ENCODE results near the gene SETDB1. TPM values are rescaled to one million over a fixed set of nuclear protein-coding genes. Genes with fewer than 3 reads are reported as not detected.
A peak's percentile ranks its signal among the peaks of the same experiment; 100 is the strongest.

SETDB1 gene
- polyA plus RNA-seq, 4 donors: 68.1 to 77.5 (median 70.1) TPM

DNA sequence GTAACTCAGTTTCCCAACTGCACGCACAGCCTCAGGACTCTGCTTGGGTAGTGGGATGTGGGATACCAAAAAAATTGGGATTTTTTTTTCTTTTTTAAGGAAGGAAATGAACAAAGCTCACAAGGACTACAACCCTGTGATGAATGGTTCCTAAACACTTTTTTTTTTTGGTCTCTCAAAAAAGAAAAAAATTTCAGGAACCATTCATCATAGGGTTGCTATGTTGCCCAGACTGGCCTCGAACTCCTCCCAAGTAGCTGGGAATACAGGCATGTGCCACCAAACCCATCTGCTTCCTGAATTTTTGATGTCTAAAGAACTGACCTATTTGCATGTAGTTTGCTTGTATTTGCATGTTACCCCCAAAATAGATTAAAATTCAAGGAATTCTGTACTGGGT, 73.8 kb downstream of the SETDB1 start:
- no peak for DNase-seq (ENCODE audit: low read depth in 4 of 4, low spot score in 3 of 4)

DNA sequence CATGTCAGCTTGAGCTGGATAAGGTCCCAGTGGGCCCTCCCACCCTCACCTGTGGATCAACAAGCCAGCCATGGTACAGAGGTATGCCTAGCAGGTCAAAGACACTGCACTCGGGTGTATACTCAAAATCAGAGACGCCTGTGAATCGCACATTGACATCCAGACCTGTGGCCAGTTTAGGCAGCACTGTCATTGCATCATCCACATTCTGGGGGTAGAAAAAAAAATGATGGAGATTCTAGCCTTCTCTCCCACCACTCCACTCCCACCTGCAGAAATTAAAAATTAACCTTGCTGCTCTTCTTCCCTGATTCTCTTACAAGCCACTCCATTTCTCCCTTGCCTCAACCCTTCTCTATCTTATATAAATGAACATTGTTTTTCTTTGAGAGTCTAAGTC, 74.2 kb downstream of the SETDB1 start:
- no peak for DNase-seq (ENCODE audit: low read depth in 4 of 4, low spot score in 3 of 4)

DNA sequence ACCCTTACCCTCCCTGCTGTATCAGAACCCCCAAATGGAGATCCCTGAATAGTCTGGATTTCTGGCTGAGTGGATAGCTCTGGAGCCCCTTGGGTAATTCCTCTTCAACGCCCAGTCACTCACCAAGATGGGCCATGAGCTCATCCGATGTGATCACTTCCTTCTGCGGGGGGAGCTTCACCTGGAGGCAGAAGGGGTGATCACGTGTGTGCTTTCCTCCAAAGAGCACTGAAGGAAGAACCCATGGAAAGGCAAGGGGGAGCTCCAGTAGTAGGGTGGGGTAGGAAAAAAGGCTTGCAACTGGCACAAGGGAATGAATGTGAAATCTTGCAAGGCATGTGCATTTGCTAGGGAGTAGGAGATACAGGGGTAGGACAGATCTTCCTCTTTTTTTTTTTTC, 75.4 kb downstream of the SETDB1 start:
- no peak for DNase-seq (ENCODE audit: low read depth in 4 of 4, low spot score in 3 of 4)

DNA sequence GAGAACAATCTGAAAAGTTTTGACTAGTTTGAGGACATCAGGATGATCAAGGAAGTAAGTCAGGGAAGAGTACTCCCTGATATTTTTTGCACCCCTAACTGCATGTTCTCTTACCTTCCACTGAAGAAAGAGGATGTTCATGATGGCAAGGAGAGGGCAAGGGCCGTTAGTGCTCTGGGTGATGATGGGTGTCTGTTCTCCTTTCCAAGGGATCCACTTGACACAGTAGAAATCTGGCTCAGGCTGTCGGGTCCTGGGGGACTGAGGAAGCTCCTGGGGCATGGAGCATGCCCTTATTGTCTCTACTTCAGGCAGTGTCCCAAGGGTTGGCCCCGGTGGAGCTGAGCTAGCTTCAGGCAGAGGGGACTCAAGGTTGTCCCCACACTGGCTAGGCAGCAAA, 75.9 kb downstream of the SETDB1 start:
- DNase-seq (ENCODE audit: low read depth in 4 of 4, low spot score in 3 of 4): no peak

DNA sequence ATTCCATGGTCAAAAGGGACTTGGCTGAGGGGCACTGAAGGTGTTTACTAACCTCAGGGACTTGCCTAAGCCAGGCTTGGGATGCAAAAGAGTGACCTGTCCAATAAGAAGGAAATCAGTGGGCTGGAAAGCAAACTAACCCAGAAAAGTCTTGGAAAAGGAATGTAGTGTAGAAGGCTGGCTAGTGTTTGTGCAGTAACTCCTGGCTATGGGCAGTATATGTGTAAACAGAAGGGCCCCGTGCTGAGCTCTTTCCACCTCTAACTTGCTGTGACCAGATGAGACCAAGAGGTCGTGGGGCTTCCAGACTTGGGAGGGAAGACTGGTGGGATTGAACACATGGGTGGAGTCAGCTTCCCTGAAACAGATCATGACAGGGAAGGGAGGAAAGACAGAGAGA, 76.4 kb downstream of the SETDB1 start:
- no peak for DNase-seq (ENCODE audit: low read depth in 4 of 4, low spot score in 3 of 4)

DNA sequence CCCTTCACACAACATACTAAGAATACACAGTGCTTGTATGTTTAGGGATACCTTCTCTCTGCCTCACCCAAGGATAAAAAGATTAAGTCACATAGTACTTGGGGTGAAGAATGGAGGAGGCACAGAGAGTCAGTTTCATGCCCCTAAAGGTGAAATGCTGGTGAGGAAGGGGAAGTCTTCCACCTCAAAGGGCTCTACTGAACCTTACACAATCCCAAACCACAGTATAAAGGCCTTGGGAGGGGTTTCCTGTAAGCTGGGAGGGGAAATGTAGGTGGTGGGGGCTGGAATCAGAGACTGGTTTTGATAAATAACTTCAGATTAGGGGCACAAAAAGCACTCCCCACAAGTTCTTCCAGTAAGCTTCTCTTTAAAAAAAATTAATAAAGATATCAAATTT, 77.0 kb downstream of the SETDB1 start:
- no peak for DNase-seq (ENCODE audit: low read depth in 4 of 4, low spot score in 3 of 4)

DNA sequence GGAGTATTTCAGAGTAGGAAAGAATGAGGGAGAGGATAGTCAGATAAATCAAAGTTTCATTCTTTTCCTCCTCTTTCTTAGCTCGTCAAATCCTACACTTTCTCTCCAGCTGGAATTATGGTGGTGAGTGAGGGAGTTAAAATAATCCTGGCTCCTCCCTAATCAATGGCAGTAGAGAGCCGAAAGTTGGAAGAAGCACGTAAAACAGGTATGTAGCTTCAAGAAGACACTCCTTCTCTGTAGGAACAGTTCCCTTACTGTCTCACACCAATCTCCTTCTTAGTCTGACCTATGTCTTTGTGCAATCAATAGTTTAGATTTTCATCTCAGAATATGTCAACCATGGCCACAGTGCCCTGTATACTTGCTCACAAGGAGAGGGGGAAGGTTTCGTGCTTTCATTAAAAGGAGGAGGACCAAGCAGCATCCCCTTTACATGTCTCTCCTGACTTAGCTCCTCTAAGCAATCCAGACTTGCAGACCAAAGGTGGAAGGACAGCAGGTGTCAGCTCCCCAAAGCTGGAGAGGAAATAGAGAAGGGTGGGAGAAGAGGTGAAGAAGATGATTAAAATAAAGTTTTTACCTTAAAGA, 79.7 kb downstream of the SETDB1 start:
- DNase-seq (ENCODE audit: low read depth in 4 of 4, low spot score in 3 of 4): no peak

DNA sequence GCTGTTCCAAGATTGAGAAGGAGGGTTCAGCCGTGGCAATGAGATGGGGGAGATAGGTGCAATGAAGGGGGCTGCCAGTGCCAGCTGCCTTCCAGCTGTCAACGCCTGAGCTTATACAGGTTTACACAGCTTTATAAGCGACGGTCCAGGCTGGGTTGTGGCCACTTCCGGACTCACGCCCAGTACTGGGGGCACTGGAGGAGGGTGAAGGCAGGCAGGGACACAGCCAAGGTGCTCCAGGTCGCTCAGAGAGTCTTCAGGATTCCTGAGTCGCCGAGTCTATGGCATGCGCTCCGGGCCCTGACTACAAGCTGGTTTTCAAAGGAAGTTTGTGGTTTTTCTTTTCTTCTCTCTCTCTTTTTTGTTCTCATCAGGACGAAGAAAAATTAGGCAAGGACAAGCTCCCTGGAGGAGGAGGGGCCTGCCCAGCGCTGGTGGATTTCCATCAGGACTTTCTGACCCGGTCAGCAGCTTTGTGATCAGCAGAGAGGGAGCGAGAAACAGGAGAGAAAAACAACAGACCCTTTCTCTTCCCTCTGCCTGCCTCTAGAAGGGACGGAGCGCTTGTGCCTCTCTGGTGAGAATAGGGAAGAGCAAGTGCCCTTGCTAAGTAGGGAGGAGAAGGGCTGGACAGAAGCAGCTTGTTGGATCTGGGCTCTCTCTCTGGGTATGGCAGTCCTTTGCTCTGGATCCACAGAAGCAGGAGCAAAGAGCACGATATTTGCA, 80.3 kb downstream of the SETDB1 start, which contains the start of gene MINDY1:
Gene MINDY1 (minus strand): TSS at position 576 of the 726 bp plus-strand sequence. CDS start 4,285 bp downstream, outside the sequence.
- DNase-seq (ENCODE audit: low read depth in 4 of 4, low spot score in 3 of 4): peak in 3 of 4 donors; percentile 69 to 78 (median 77)

DNA sequence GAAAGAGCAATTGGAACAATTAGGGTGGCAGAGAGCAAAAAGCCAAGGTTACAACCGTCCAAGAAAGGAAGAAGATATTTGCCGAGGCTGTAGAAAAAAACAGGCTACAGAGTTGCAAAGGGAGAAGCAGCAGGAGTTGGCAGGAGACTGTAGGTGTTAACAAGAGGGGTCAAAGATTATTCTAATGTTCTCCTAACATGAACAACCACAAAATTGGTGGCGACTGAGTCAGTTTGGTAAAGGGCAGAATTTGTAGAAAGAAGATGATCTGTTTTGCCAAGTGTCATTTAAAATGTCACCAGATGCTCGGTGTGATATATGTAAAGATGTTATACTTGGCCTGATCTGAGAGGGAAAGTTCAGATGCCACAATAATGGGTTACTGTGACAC, 81.7 kb downstream of the SETDB1 start:
- DNase-seq (ENCODE audit: low read depth in 4 of 4, low spot score in 3 of 4): no peak

DNA sequence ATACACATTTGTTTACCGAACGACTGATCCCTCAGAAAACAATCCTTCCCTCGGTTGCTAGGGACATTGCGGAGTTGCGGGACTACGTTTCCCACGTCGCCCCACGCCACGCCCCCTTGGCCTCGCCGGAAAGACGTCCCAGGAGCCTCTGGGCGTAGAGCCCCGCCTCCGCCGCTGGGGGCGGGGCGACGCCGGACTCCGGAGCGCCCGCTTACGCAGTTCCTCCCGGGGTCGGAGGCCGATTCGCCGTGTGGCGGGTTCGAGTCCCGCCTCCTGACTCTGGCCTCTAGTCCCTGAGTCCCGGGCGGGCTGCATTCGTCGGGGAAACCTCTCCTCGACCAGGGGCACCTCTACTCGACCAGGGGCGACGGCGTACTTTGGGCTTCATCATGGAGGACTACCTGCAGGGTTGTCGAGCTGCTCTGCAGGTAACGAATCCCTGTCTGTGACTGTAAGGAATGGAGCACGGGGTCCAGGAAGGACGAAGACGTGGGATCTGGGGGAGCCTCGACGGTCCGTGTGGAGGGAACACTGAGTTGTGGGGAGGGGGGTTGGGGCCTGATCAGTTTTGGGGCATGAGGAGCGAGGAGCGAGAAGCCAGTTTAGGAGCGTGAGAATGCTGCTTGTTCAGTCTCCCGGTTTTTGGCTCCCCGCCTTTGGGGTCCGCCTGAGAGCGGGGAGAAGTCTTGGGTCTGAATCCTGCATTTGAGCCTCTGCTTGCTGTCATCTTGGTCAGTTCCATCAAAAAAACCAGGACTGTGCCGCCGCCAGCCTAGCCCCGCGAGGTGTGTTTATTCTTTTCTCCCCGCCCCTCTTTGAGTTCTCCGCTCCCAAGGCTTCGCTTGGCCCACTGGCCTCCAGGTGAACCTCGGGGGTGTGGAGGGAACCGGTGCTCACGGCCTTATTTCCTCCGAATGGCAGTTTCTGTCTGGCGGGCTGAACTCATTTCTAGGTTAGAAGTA, 82.4 kb downstream of the SETDB1 start, which contains the start of gene PRUNE1:
Gene PRUNE1 (plus strand): TSS at position 206 of the 962 bp plus-strand sequence. CDS start 184 bp downstream, at position 390.
- peak; percentile 93 to 96 (median 94) for DNase-seq (ENCODE audit: low read depth in 4 of 4, low spot score in 3 of 4)

DNA sequence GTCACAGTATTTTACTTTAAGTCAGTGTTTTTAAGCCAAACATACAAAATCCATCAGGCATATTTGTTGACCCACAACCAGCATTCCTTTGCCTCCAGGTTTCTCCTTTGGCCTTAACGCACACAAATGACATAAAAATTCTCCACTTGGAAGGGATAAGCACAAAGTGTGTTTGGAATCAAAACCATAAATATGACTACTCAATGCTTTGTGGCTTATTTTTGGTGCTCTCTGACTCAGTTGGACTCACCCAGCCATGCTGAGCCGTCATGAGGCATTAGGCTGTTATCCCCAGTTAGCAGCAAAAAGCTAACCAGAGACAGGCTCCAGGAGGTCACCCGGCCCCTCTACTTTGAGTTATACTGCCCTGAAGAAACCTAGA, 83.0 kb downstream of the SETDB1 start:
- no peak for DNase-seq (ENCODE audit: low read depth in 4 of 4, low spot score in 3 of 4)

DNA sequence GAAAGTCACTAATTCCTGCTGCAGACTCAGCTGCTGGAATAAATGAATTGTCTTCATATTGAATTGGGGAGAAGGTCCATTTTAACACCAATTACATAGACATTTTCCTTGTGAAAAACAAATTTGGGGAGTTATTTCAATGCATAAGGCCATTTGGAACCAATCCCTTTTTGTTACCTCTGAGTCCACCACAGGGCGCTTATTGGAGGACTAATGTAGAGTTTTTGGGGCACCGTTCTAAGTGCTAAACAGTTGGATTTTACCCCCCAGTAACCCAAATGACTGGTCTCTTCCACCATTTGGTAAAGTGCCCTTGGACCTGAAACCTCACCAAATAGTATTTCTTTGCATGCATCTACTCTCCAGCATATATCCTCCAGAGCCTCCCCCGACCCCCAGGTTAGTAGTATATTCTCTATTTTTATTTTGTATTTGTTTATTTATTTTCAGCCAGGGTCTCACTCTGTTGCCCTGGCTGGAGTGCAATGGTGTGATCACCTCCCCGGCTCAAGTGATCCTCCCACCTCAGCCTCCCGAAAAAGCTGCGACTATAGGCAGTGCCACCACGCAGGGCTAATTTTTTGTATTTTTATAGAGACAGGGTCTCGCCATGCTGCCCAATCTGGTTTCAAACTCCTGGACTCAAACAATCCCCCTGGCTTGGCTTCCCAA, 83.6 kb downstream of the SETDB1 start:
- no peak for DNase-seq (ENCODE audit: low read depth in 4 of 4, low spot score in 3 of 4)

DNA sequence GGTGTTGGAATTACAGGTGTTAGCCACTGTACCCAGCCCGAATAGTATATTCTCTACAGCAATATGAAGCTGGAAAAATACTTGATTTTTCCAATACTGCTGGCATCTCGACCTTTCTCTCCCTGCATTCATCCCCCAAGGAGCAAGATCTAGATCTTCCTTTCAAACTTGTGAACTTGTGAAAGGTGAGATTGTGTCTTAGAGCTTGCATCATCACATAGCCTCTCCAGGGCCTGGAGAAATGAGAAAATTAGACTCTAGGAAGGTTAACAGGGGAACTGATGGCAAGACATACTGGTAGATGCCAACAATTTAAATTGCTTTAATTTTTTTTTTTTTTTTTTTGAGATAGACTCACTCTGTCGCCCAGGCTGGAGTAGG, 84.2 kb downstream of the SETDB1 start:
- DNase-seq (ENCODE audit: low read depth in 4 of 4, low spot score in 3 of 4): no peak

DNA sequence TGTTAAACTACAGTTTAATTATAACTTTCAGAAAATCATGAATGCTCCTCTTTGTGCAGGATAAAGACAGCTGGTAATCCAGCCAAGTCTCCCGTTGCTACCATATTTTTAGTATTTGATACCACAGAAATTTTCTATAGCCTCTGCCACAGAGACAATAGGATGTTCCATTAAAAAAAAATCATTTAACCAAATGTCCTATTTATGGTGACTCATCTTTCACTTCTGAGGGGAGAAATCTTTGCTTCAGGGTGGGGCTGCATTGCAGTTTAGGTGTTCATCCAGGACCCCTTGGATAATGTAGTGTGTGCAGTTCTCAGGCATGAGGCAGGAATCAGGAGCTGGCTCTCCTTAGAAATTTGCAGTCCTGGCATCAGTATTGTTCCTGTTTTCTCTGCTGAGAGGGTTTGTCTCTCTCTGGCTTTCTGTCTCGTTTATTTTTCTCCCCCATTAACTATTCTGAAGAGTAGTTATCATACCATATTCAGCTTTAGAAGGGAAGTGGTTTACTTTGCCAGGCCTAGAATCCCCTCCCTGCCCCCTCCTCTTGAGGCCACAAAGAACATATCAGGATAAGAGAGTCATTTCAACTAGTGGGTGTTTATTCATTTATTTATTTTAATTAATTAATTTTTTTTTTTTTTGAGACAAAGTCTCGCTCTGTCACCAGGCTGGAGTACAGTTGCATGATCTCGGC, 85.1 kb downstream of the SETDB1 start:
- no peak for DNase-seq (ENCODE audit: low read depth in 4 of 4, low spot score in 3 of 4)

DNA sequence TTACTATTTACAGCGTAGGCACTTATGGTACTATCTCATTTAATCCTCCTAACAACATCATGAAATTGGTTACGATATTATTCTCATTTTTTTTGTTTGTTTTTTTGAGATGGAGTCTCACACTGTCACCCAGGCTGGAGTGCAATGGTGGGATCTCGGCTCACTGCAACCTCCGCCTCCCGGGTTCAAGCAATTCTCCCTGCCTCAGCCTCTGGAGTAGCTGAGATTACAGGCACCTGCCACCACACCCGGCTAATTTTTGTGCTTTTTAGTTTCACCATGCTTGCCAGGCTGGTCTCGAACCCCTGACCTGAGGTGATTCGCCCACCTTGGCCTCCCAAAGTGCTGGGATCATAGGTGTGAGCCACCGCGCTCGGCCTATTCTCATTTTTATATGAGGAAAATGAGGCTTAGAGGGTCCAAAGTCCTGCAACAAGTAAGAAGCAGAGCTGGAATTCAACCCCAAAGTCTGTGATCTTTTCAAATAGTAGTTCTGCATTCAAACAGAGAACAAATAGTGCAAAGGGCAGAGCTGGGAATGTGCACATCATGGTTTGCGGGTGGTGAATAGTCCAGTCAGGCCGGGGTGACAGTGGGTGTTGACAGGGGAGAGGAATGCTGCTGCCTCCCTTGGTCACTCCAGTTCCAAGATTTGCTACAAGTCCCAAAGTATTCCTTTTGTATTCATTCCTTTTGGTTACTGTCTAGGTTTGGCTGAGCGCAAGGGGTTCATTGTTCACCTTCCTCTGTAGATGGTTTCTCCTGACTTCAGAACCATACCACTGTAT, 86.7 kb downstream of the SETDB1 start:
- DNase-seq (ENCODE audit: low read depth in 4 of 4, low spot score in 3 of 4): no peak

DNA sequence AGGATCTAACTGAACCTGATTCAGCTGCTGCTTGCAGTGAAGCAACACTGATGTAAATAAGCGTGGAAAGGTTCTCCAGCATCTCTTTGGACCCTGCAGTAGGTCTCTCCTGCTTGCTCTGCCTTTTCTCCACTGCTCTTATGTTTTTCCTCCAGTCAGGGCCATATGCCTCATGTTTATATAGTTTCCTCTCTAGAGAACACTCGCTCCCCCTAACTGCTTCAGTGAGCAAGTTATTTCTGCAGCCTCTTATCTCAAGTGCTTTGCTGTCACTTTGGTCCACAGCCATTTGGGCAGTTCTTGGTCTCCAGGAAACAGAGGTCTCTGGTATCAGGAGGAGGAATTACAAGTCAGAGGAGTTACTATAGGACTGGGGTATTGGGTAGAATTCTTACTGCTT, 87.4 kb downstream of the SETDB1 start:
- peak in 1 of 4 donors; percentile 68 for DNase-seq (ENCODE audit: low read depth in 4 of 4, low spot score in 3 of 4)
